NCI-H748 (cell line): Measurements from ENCODE around the gene ASCL3.
A peak's percentile ranks its signal among the peaks of the same experiment; 100 is the strongest.
"Not testable (repeated sequence)": the region's sequence is repeated elsewhere in the genome, so short reads cannot be mapped to it uniquely, and the experiment has no call there.

Experiments
- DNase-seq: peaks from one replicate; lab custom pipeline; 2025; ENCODE audit not compliant: unreplicated experiment; lab: John Stamatoyannopoulos, UW

ASCL3 gene, protein sequence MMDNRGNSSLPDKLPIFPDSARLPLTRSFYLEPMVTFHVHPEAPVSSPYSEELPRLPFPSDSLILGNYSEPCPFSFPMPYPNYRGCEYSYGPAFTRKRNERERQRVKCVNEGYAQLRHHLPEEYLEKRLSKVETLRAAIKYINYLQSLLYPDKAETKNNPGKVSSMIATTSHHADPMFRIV

DNA sequence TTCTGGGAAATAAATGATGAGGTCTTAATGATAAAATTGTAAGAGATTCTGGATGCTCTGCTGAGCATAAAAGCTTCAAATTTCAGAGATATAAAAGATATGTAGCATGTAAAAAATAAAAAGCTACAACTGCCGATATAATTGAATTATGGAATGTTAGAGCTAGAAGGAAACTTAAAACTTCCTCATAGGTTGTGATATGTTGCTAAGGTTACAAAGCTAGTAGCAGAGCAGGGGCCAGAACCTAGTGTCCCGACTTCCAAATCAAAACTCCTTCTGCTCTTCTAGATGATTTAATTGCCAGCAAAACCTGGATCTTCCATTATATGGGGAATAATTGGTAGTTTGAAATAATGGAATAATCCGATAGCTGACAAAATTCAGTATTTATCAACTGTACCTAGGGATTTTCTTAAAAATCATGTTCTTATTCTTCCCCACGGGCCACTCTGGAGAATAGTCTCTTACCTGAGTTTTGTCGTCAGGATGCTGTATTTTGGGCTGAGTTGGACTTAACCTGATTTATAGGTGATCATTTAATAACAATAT is at the start of gene ASCL3:
ASCL3 (minus strand) TSS at position 499 of the 549 bp plus-strand sequence. CDS start 4,855 bp downstream, outside the sequence.
- DNase-seq: no peak

DNA sequence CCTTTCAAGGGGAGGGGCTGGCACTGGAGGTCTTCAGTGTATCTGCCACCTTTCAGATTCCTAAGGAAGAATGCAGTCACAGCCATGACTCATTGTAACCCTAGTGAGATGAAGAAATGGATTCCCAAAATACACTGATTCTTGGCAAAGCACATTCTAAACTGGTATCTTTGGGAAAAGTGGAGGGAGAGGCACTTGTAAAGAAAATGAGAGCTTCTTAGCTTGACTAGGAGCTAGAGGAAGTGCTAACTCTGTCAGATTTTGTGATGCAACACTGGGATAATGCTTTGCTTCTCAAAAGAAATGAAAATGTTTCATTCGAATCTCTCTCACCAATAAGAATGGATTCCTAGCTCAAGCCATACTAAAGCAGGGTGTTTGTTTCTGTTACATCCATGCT is 46.6 kb upstream of the ASCL3 start:
- no peak for DNase-seq

DNA sequence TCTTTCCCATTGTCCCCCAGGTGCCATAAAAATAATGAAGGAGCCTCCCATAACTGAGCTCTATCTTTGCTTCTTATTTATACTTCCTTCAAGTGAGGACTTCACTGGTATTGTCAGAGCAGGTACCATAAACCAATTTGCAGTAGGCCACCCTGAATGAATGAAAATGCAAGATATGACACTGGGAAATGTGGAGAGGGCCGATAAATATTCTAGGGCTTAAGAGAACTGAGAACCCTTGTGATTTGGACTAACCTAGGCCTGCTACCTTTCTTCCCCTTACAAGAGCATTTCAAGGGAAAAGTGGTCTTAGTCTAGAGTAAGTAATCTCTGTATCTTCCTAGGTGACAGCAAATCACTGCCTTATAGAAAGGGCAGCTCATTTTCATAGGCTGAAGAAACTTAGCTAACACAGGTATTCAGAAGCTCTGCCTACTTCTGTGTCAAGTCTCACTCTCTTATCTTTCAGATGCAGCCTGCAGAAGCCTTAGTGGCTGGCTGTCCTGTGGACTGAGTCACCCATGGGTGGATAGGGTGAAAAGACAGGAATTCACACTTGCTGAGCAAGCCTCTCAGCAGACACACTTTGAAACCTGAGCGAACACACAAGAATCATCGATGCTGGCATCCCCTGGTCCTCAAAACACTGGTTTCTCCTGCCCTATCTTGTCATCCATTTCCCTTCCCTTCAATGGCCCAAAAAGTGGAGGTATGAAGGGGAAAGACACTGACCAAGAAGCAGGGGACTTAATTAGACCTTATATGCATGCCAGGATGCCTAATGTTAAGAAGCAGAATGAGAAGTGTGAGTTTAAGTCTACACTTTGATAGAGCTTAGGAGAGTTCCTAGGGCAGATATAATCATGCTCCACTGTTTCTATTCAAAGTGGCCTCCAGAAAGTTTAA is 45.8 kb upstream of the ASCL3 start:
- no peak for DNase-seq

DNA sequence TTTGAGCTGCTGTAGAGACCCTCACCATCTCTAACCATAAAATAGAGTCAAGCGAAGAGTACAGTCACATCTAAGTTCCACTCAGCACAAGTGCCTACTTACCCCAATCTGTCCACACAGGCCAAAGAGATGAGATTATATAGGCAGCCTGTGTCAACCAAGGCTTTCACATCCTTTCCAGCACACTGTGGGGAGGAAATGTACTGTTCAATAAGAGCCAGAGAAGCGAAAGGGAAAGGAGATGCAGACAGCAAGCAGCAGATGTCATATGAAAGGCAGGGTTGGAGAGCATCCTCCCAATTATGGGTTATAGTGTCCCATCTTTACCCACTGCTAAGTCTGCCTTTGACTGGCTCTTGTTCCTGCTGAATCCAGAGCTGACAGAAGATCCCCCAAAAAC is 44.6 kb upstream of the ASCL3 start:
- DNase-seq: no peak

DNA sequence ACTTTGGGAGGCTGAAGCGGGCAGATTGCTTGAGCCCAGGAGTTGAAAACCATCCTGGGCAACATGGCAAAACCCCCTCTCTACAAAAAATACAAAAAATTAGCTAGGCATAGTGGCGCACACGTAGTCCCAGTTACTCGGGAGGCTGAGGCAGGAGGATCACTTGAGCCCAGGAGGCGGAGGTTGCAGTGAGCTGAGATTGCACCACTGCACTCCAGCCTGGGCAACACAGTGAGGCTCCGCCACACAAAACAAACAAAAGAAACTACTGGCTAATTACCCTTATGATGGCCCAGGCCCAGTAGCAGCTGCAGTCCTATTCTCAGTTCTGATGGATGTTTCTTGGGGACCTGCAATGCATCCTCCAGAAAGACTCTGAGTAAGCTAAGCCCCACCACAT is 44.0 kb upstream of the ASCL3 start:
- DNase-seq: not testable (repeated sequence)

DNA sequence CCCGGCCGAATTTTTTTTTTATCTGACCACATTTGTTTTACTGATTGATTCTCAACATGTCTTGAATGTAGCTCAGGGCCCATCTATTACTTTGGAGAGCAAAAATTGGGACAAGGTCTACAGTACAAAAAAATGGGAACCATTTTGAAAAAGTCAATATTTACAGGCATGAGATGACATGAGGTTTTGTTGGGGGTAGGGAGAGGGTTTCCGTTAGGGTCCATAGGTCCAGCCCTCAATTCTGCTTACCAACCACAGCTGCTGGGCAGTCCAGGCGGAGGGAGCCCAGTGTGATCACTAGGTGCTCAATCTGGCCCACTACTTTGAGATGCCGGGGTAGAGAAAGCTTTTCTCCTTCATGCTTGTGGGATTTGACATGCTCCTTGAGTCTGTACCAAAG is 42.6 kb upstream of the ASCL3 start:
- DNase-seq: no peak

DNA sequence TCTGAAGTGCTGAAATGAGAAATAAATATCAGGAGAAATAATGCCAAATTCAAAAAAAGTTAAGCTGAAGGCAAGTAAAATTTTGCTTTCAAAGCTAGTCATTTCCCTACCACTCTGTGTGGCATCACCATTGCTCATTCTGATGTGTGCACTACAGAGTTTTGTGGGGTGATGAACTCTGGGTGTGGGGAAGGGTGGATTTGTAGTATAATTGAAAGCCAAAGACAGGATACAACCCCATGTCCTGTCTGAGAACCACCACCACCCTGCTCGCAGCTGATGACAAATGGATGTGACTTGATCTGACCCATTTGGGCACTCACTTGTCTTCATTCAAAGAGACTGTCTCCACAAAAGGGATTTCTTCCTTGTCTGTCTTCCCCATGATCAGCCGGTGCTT is 40.7 kb upstream of the ASCL3 start:
- no peak for DNase-seq

DNA sequence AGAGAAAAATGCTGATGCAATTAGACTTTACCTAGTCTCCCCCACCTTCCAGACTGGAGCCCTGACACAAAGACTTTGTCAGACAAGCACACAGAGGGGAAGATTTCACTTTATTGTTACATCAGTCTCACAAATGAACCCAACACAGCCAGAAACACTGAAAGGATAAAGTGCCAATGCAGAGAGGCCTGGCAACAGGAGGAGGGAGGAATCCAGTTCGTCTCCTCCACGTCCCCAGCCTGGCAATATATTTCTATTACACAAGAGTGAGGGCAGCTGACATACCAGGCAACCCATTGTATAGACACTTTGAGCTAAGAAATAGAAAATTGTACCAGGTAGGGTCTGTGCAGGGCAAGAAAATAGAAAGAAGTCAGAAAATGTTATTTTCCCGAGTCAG is 37.7 kb upstream of the ASCL3 start:
- no peak for DNase-seq

DNA sequence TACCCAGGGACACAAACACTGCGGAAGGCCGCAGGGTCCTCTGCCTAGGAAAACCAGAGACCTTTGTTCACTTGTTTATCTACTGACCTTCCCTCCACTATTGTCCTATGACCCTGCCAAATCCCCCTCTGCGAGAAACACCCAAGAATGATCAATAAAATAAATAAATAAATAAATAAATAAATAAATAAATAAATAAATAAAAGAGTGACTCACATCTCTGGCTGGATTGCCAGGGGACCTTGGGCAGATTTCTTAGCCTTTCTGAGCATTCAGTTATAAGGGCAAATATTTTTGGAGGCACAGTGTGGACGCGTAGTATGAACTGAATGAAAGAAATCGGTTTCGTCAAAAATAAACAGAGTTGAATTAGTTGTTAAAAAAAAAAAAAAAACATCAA is 36.5 kb upstream of the ASCL3 start:
- DNase-seq: not testable (repeated sequence)

DNA sequence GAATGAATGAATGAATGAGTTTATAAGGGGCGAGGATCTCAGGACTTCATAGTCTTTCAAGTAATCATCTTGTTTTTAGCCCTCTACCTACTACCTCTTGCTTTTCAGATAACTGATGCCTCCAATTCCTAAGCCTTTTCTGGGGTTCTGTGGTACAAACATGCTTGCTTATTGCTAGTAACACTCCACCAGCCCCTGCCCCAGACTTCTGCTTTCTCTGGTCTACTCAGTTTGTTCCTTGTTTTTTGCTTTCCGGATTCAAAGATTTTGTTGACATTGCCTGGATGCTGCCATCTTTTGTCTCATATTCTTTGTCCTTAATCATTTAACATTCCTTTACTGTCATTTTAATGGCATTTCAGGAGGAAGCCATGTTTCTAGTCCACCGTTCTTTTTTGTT is 30.3 kb upstream of the ASCL3 start:
- DNase-seq: no peak

DNA sequence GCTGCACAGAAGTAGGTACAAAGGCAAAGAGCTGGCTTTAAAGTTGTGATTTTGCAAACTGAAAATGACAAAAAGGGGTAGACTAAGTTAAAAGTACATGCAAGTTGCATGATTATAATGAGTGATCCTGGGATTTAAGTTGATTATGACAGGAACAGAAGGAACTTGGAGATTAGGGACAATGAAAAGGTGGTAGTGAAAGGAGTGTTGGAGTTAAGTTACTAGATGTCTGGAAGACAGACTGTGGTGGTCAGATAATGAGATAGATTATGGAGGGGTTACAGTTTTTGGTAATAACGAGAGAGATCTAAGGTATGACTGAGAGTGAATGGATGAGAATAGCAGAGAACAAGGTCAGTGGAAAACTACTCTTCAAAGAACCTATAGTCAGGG is 29.1 kb upstream of the ASCL3 start:
- no peak for DNase-seq

DNA sequence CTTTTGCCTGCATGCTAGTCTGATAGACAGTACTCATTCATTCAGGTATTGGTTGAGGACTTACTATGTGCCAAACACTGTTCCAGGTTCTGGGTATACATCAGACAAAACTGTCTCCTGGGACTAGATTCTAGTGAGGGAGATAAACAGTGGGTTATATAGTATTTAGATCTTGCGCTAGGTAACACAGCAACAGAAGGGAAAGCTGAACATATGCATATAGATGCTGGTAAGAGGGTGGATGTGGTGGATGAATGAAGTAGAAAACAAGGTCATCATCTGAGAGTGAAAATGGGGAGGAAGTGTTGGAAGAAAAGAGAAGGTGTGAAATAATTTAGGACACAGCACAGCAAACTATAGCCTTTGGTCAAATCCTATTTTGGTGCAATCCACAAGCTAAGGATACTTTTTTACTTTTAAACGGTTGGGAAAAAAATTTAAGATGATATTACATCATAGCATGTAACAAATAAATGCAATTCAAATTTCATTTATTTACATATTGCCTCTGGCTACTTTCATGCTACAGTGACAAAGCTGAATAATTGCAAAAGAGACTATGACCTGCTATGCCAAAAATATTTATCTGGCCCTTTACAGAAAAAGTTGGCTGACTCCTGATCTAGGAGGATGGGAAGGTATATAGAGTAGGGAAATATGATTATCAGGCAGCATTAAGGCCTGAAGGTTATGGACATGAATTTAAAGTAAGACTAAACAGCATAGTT is 28.5 kb upstream of the ASCL3 start:
- DNase-seq: no peak

DNA sequence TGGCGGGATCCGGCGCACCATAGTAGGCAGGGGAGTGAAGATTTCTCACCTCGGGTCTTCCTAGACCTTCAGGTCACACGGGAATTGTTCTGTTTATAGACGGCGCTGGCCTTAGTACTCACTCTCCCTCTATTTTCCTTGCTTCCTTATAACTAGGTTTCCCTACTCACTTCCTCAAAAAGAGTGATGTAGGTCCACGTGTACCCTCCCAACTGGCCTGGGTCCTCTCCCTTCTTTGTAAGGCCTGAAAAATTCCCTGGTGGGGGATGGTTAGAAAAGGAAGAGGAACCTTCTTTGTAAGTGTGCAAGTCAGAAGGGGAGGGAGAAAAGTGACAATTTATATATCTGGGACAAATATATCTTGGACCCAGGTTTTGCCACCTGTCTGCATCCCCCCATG is 24.4 kb upstream of the ASCL3 start:
- DNase-seq: no peak

DNA sequence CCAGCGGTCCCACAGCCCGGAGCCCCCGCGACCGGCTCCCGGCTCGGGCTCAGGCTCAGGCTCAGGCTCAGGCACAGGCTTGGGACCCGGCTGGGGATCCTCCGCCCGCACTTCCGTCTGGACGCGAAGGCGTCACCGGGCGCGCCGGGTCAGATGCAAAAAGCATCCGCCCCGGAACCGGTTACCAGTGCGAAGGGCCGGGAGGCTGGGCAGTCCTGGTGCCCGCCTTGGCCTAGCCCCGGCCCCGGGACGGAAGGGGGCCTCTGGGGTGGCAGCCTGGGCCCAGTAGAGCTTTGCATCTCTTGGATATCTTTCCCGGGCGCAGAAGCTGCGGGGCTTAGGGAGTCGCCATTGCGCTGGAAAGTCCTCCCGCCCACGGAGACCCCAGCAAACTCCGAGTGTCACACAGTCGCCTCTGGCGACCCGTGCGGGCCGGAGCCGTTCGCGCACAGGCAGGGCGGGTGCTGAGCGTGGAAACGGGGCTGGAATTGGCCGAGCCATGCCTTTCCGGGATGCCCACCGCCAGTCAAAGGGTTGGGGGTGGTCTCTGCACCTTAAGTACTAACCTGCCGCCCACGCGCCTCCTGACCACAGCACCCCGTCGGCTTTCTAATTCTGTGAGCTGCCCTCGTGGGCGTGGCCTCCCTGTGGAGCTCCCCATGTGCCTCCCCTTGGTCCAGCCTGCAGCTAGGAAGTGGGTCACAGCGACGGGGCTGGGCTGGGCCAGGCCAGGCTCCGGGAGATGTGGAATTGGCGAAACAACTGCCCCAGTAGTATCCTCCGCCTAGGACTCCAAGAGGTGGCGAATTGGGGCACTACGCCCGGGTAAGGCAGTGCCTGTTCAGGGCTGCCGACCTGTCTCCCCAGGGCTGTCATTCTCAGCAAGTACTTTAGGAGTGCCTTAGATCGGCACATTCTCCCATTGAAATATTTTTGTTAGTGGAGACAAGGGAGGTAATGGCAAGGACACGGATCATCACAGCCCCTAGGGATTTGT is 21.8 kb upstream of the ASCL3 start, which contains the start of gene TMEM9B:
TMEM9B (minus strand) TSS at position 119 of the 997 bp plus-strand sequence. CDS start 129 bp downstream, outside the sequence.
- peak; percentile 91 for DNase-seq

DNA sequence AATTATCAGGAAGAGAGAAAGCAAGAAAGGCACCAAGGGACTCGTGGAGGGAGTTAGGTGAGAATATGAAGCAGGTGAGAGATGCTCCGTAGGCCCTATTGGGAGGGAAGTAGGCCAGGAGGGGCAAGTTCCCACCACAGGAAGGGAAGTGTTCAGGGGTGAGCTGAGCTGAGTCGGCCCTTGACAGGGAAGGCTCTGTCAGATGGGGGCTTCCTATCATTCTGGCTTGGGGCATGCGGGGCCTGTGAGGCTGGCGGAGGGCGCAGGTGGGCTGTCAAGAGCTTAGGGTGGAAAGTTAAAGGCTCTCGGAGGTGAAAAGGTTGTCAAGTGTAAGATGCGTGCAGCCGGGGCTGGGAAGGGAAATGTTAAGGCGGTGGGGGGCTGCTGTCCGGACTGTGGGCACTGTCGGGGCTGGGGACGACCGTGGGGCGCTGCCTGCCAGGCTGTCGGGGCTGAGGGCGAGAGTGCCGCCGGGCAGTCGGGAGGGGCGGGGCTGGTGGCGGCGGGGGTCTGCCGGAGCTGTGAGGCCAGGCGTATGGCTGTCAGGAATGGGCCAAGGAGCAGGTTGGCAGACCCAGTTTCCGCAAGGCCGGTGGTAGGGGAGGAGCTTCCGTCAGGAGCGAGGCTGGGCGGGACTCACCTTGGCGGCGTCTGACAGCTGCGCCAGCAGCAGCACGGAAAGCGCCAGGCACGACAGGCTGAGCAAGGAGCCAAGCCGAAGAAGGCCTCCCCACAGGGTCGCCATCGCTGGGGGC is 20.9 kb upstream of the ASCL3 start:
- DNase-seq: peak; percentile 87

DNA sequence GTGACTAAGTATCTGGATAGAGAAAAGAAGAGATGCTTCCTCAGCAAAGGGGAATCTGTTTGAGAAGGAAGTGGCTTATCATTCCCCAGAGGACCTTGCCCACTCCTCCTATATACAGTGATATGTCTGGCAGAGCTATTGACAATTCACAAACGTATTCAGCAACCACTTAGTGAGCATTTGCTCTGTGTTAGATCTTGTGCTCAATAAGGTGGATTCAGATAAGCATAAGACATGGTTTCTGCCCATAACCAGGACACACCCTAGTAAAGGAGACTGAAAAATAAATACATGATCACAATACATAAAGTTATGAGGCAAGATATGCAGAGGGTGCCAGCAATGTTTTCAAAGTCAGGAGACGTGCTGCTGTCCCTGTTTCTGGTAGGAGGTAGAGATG is 20.0 kb upstream of the ASCL3 start:
- DNase-seq: no peak

DNA sequence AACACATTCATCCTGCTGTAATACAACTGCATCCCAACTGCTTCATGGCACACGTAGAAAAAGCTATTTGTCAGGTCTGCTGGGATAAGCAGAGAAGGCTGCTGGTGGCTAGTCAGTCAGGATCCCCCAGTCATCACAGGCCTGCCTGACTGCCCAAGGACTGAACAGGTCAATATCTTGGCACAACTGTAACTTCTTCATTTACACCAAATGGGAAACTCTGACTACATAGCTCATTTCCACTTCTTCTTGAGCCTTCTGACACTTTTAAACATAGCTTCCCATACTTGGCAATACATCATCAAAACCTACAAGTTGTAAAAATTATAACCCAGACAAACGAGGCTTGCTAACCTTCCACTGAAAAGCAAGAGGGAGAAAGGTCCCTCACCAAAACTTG is 18.6 kb upstream of the ASCL3 start:
- DNase-seq: no peak

DNA sequence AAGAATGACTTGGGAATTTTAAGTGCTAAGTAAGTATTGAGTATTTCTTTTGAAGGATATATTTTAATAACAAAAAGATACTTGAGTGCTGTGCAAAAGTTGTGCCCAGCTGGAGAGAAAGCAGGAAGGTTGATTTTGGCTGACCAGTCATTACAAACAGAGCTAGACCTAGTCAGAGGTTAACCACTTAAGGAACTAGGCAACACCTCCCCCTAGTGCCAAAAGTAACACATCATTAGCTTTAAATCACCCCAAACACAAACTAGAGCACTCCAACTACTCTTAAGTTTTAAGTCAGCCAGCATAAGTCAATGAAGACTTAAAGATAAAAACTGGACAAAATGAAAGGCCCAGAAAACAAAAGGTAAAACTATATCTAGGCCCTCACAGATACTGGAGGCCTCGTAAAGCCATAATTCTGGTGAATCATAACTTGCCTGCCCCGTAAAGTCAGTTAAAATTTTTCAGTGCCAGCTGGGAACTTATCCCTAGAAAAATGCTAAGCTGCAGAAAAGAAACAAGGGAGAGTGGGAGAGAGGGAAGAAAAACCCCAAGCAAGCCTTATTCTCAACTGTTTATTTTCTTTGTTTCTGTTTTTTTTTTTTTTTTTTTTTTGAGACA is 16.8 kb upstream of the ASCL3 start:
- peak; percentile 60 for DNase-seq

DNA sequence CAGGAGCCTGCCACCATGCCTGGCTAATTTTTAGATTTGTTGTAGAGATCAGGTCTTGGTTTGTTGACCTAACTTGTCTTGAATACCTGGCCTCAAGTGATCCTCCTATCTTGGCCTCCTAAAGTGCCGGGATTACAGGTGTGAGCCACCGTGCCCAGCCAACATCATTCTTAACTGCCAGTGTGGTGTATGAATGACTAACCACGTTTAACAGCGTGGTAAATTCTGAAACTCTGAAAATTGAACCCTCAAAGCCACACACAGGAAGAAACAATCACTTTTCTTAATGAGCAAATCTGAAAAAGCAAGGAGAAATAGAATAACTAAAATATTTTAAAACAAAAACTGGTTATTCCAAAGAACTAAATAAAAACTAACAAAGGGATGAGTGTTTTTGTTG is 14.0 kb upstream of the ASCL3 start:
- no peak for DNase-seq
